CD14-positive monocyte (primary cell): Measurements from ENCODE around the gene CACNA1G. TPM values are rescaled to one million over a fixed set of nuclear protein-coding genes. Genes with fewer than 3 reads are reported as not detected.

ENCODE experiments used
- DNase-seq, 3 donors: peaks; one replicate each; pipeline ENCODE4 v3.0.0-alpha.2; 2011 to 2022
- H2AFZ ChIP-seq: 2 replicates; pipeline ENCODE4 v1.6.0; 2012; ENCODE audit warnings: mild to moderate bottlenecking, low read depth, low read length, inconsistent platforms; ENCODE audit not compliant: insufficient read depth, poor library complexity, severe bottlenecking
- H3K27ac ChIP-seq, 2 donors: 1 replicate in 1 of 2; 2 replicates in 1 of 2; pipeline ENCODE4 v1.5.1; 2012 to 2013; ENCODE audit warnings: low read length in 2 of 2, control low read depth in 1 of 2, inconsistent platforms in 1 of 2, low read depth in 1 of 2, mild to moderate bottlenecking in 1 of 2
- H3K27me3 ChIP-seq, 2 donors: one replicate each; pipeline versions ENCODE4 v1.6.0 to v1.6.1; 2011 to 2013; ENCODE audit warnings: low read length in 2 of 2; ENCODE audit not compliant: control insufficient read depth in 2 of 2, insufficient read depth in 2 of 2
- H3K36me3 ChIP-seq, 2 donors: replicated peaks in 1 of 2; 1 replicate in 1 of 2; 2 replicates in 1 of 2; pipeline versions ENCODE4 v1.5.1 to v1.6.1; 2012 to 2013; ENCODE audit warnings: low read length in 2 of 2, control low read depth in 1 of 2, inconsistent platforms in 1 of 2, mild to moderate bottlenecking in 1 of 2; ENCODE audit not compliant: insufficient read depth in 2 of 2, control insufficient read depth in 1 of 2
- H3K4me1 ChIP-seq, 2 donors: 1 replicate in 1 of 2; 2 replicates in 1 of 2; pipeline versions ENCODE4 v1.5.1 to v1.6.1; 2012 to 2013; ENCODE audit warnings: low read length in 2 of 2, control low read depth in 1 of 2, inconsistent platforms in 1 of 2, mild to moderate bottlenecking in 1 of 2, moderate library complexity in 1 of 2; ENCODE audit not compliant: insufficient read depth in 2 of 2, control insufficient read depth in 1 of 2
- H3K4me2 ChIP-seq: replicated peaks from 2 replicates; pipeline ENCODE3; 2012; ENCODE audit warnings: low read length, moderate library complexity, mild to moderate bottlenecking; ENCODE audit not compliant: poor library complexity, severe bottlenecking; ENCODE audit errors: extremely low read depth
- H3K4me3 ChIP-seq, 3 experiments: fragments of 200-600 bp in 1 of 3; sonication (generic) in 1 of 3; replicated peaks in 1 of 3; 1 replicate in 2 of 3; 2 replicates in 1 of 3; pipeline ENCODE4 v1.5.1; 2011 to 2013; ENCODE audit warnings: low read length in 3 of 3, mild to moderate bottlenecking in 3 of 3, control low read depth in 2 of 3, low read depth in 2 of 3, inconsistent platforms in 1 of 3, moderate library complexity in 1 of 3
- H3K79me2 ChIP-seq: 2 replicates; pipeline ENCODE4 v1.6.0; 2012; ENCODE audit warnings: mild to moderate bottlenecking, control low read depth, inconsistent platforms, low read length, moderate library complexity; ENCODE audit not compliant: insufficient read depth
- H3K9ac ChIP-seq: 2 replicates; pipeline ENCODE4 v1.6.0; 2017; ENCODE audit warnings: low read length, mild to moderate bottlenecking; ENCODE audit not compliant: insufficient read depth, poor library complexity, severe bottlenecking
- H3K9me3 ChIP-seq, 2 donors: replicated peaks in 1 of 2; 1 replicate in 1 of 2; 2 replicates in 1 of 2; pipeline versions ENCODE4 v1.5.1 to v1.6.1; 2012 to 2013; ENCODE audit warnings: low read length in 2 of 2, control low read depth in 1 of 2; ENCODE audit not compliant: control insufficient read depth in 1 of 2, insufficient read depth in 1 of 2
- H4K20me1 ChIP-seq: 2 replicates; pipeline ENCODE4 v1.6.0; 2012; ENCODE audit warnings: mild to moderate bottlenecking, low read length, control low read depth, moderate library complexity; ENCODE audit not compliant: insufficient read depth
- H3K27ac Mint-ChIP-seq, 7 donors: one replicate each; pipeline ENCODE4 v1.8.0; 2020; ENCODE audit warnings: mild to moderate bottlenecking in 7 of 7, mixed read lengths in 7 of 7, moderate library complexity in 6 of 7, inconsistent platforms in 2 of 7
- H3K27me3 Mint-ChIP-seq, 3 donors: one replicate each; pipeline ENCODE4 v1.8.0; 2021 to 2022; ENCODE audit warnings: low read depth in 3 of 3, mild to moderate bottlenecking in 3 of 3, mixed read lengths in 3 of 3, moderate library complexity in 3 of 3, inconsistent platforms in 1 of 3
- H3K36me3 Mint-ChIP-seq, 2 donors: one replicate each; pipeline ENCODE4 v1.8.0; 2020; ENCODE audit warnings: mixed read lengths in 2 of 2, inconsistent platforms in 1 of 2, mild to moderate bottlenecking in 1 of 2
- H3K4me1 Mint-ChIP-seq: one replicate; pipeline ENCODE4 v1.8.0; 2020; ENCODE audit warnings: mild to moderate bottlenecking, mixed read lengths
- H3K4me3 Mint-ChIP-seq, 2 donors: one replicate each; pipeline ENCODE4 v1.8.0; 2020; ENCODE audit warnings: mild to moderate bottlenecking in 2 of 2, mixed read lengths in 2 of 2, moderate library complexity in 1 of 2
- H3K9me3 Mint-ChIP-seq, 7 donors: one replicate each; pipeline ENCODE4 v1.8.0; 2020 to 2022; ENCODE audit warnings: mixed read lengths in 7 of 7, mild to moderate bottlenecking in 6 of 7, moderate library complexity in 6 of 7, inconsistent platforms in 2 of 7
- WGBS: methylation state at CpG from one replicate; pipeline ENCODE4 v1.1.5; 2013; ENCODE audit warnings: missing lambda C conversion rate; ENCODE audit not compliant: insufficient coverage; 5-methylcytosine and 5-hydroxymethylcytosine counted together
- intact Hi-C, 2 donors: fragments of 100-400 bp; cut with micrococcal nuclease; formaldehyde crosslinking; loops; one replicate each; pipeline versions ENCODE4 v1.15.0 to v1.15.1; 2023
- polyA plus RNA-seq, 3 donors: library from polyadenylated mRNA; depleted of rRNA in 1 of 3; unstranded in 2 of 3; stranded (reverse) in 1 of 3; fragments of 300-500 nt in 2 of 3; fragments of >200 nt in 1 of 3; fragmentation: Illumina TruSeq in 2 of 3; gene quantifications; 1 replicate in 2 of 3; 2 replicates in 1 of 3; pipeline ENCODE4 v1.2.3, GENCODE V29; 2012 to 2021
- TF ChIP-seq, protein P1 (sequence below): fragments of 200-600 bp; IDR thresholded peaks from one replicate; pipeline ENCODE4 v1.8.0; 2022; ENCODE audit warnings: antibody characterized with exemption, mild to moderate bottlenecking

Gene CACNA1G
- polyA plus RNA-seq, 3 donors = 0.03 TPM; not detected in 2

DNA sequence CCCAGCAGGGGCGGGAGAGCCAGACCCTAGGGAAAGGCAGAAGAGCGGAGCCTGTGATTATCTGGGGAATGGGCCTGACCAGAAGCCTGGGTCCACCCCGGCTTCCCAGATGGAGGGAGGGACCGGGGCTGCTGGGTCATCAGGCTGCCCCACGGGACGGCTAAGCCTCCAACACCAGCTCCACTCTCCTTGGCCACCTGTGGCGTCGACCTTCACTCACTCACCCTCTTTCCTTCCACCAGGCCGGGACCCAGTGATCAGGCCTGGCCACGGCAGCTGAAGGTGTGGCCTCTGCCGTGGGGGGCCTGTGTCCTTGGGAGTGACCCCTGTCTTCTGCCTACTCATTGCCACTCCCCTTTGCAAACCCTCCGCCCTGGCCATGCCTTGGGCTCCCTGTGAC, 51.8 kb downstream of the CACNA1G start:
- no peaks in the 10 kb centered on the region for H3K79me2 ChIP-seq
- no peak overlapping the region for H2AFZ ChIP-seq
- Mint-ChIP-seq H3K36me3 (no peaks in the 10 kb centered on the region), H3K27me3 (peaks cover 6 to 31% (median 19%) of the 10 kb centered on the region in 3 donors), H3K27ac (no peak overlapping the region), H3K9me3 (no peaks in the 10 kb centered on the region), H3K4me1 (peaks cover 13% of the 10 kb centered on the region), H3K4me3 (no peak overlapping the region)
- TF ChIP-seq, protein P1, sequence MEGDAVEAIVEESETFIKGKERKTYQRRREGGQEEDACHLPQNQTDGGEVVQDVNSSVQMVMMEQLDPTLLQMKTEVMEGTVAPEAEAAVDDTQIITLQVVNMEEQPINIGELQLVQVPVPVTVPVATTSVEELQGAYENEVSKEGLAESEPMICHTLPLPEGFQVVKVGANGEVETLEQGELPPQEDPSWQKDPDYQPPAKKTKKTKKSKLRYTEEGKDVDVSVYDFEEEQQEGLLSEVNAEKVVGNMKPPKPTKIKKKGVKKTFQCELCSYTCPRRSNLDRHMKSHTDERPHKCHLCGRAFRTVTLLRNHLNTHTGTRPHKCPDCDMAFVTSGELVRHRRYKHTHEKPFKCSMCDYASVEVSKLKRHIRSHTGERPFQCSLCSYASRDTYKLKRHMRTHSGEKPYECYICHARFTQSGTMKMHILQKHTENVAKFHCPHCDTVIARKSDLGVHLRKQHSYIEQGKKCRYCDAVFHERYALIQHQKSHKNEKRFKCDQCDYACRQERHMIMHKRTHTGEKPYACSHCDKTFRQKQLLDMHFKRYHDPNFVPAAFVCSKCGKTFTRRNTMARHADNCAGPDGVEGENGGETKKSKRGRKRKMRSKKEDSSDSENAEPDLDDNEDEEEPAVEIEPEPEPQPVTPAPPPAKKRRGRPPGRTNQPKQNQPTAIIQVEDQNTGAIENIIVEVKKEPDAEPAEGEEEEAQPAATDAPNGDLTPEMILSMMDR = no peak
- no peak overlapping the region for H3K4me2 ChIP-seq
- WGBS = 88% methylated on average over 12 of the region's 12 CpGs
- no peak overlapping the region for H3K4me3 ChIP-seq
- no peaks in the 10 kb centered on the region for H3K9me3 ChIP-seq
- no peaks in the 10 kb centered on the region for H4K20me1 ChIP-seq
- H3K4me1 ChIP-seq = peaks cover 5 to 6% of the 10 kb centered on the region in 2 donors
- H3K9ac ChIP-seq = no peak overlapping the region
- no peak overlapping the region for H3K27ac ChIP-seq
- intact Hi-C loops = no loop called here
- no peaks in the 10 kb centered on the region for H3K27me3 ChIP-seq
- no peak for DNase-seq
- no peaks in the 10 kb centered on the region for H3K36me3 ChIP-seq

DNA sequence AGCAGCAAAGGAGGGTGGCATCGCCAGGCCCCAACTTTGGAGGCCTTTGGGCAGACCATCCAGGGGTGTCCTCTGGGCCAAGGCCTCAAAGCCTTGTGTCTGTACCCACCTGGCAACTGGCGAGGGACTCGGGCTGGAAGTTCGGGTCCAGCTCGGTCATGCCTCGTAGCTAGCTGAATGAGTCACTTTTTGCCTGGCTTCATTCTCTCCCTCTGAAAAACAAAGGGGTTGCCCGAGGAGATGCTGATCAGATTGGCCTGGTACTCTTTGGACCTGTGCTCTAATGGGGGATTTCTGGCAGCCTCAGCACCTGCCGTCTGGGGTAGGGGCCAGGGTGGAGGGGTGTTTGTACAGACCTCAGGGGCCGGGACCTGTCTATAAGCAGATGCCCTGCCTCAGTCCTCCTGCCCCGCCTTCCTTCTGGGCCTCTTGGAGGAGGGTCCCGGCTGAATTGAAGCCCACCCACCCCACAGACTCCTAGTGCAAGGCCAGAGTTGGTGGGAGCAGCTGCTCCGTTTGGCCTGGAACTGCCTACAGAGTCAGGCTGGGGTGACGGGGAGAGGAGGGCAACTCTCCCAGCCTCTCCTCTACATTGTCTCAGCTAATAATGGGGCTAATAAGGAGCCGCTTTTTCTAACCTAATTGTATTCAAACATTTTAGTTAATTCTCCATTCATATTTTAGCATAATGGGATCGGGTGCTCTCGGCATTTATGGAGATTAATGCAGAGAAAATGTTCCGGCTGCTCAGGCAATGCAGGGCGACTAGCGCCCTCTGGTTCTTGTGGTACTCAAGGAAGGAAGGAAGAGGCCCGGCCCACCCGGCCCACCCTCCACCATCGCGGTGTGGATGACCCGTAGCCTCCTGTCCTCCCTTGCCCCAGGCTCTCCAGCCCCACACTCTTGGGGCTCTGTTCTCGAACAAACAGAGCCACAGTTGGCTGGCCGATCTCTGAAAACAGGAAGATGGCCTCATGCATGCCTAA, 52.8 kb downstream of the CACNA1G start:
- no peaks in the 10 kb centered on the region for H3K79me2 ChIP-seq
- no peak overlapping the region for H3K27ac ChIP-seq
- no peak overlapping the region for H3K9ac ChIP-seq
- Mint-ChIP-seq H3K4me3 (peak overlapping the region in 1 of 2 donors; percentile 55), H3K9me3 (no peaks in the 10 kb centered on the region), H3K27ac (no peak overlapping the region), H3K27me3 (peaks cover 4 to 28% (median 14%) of the 10 kb centered on the region in 3 donors), H3K36me3 (no peaks in the 10 kb centered on the region), H3K4me1 (peaks cover 13% of the 10 kb centered on the region)
- no peak overlapping the region for H2AFZ ChIP-seq
- TF ChIP-seq, protein P1 = no peak
- no peaks in the 10 kb centered on the region for H4K20me1 ChIP-seq
- H3K4me1 ChIP-seq = peaks cover 8 to 10% of the 10 kb centered on the region in 2 donors
- no peaks in the 10 kb centered on the region for H3K27me3 ChIP-seq
- no peak overlapping the region for H3K4me2 ChIP-seq
- peak; percentile 17 to 19 (median 19) for DNase-seq
- no peaks in the 10 kb centered on the region for H3K9me3 ChIP-seq
- H3K36me3 ChIP-seq = no peaks in the 10 kb centered on the region
- intact Hi-C loops = no loop called here
- 58% methylated on average over 12 of the region's 26 CpGs for WGBS
- H3K4me3 ChIP-seq = no peak overlapping the region
